ENCODE measurements around the gene P3H3.

The P3H3 gene

GRCh38 chr12:6799147-6799546 lies 29.1 kb upstream of the P3H3 start:
- Histone ChIP-seq H3K9me3 (ENCODE audit: control insufficient read depth in 2 of 2, low read length in 2 of 2) (no peaks in the 10 kb centered on the region), H3K4me1 (ENCODE audit: control insufficient read depth in 2 of 2, insufficient read depth in 2 of 2, low read length in 2 of 2) (no peaks in the 10 kb centered on the region), H3K36me3 (ENCODE audit: control insufficient read depth in 2 of 2, insufficient read depth in 2 of 2, low read length in 2 of 2) (no peaks in the 10 kb centered on the region), H3K9ac (ENCODE audit: low read depth in 1 of 2, low read length in 2 of 2) (no peak overlapping the region), H3K27me3 (ENCODE audit: control insufficient read depth in 2 of 2, insufficient read depth in 2 of 2, low read length in 2 of 2) (peaks cover 0 to 2% of the 10 kb centered on the region in 2 donors), H3K27ac (ENCODE audit: low read depth in 2 of 2, low read length in 2 of 2) (no peak overlapping the region), H3K4me3 (ENCODE audit: low read length in 2 of 2) (no peak overlapping the region)

- H3K9me3 ChIP-seq (ENCODE audit: control insufficient read depth in 2 of 2, low read length in 2 of 2), result no peaks in the 10 kb centered on the region
Observed at GRCh38 chr12:6807170-6807569, 21.0 kb upstream of the P3H3 start.

GRCh38 chr12:6809056-6809455 lies 19.2 kb upstream of the P3H3 start:
- Histone ChIP-seq H3K4me3 (ENCODE audit: low read length in 2 of 2) (no peak overlapping the region), H3K27ac (ENCODE audit: low read depth in 2 of 2, low read length in 2 of 2) (no peak overlapping the region), H3K36me3 (ENCODE audit: control insufficient read depth in 2 of 2, insufficient read depth in 2 of 2, low read length in 2 of 2) (no peaks in the 10 kb centered on the region), H3K9ac (ENCODE audit: low read depth in 1 of 2, low read length in 2 of 2) (no peak overlapping the region), H3K4me1 (ENCODE audit: control insufficient read depth in 2 of 2, insufficient read depth in 2 of 2, low read length in 2 of 2) (no peaks in the 10 kb centered on the region), H3K9me3 (ENCODE audit: control insufficient read depth in 2 of 2, low read length in 2 of 2) (no peaks in the 10 kb centered on the region), H3K27me3 (ENCODE audit: control insufficient read depth in 2 of 2, insufficient read depth in 2 of 2, low read length in 2 of 2) (no peaks in the 10 kb centered on the region)

More at GRCh38 chr12:6807170-6807569, 21.0 kb upstream of the P3H3 start:
- H3K36me3 ChIP-seq (ENCODE audit: control insufficient read depth in 2 of 2, insufficient read depth in 2 of 2, low read length in 2 of 2), result no peaks in the 10 kb centered on the region
- H3K27me3 ChIP-seq (ENCODE audit: control insufficient read depth in 2 of 2, insufficient read depth in 2 of 2, low read length in 2 of 2), result no peaks in the 10 kb centered on the region
- H3K9ac ChIP-seq (ENCODE audit: low read depth in 1 of 2, low read length in 2 of 2), result no peak overlapping the region
- no peaks in the 10 kb centered on the region for H3K4me1 ChIP-seq (ENCODE audit: control insufficient read depth in 2 of 2, insufficient read depth in 2 of 2, low read length in 2 of 2)
- no peak overlapping the region for H3K4me3 ChIP-seq (ENCODE audit: low read length in 2 of 2)
- H3K27ac ChIP-seq (ENCODE audit: low read depth in 2 of 2, low read length in 2 of 2), result no peak overlapping the region

- no peaks in the 10 kb centered on the region for H3K9me3 ChIP-seq (ENCODE audit: control insufficient read depth in 2 of 2, low read length in 2 of 2)
- H3K27me3 ChIP-seq (ENCODE audit: control insufficient read depth in 2 of 2, insufficient read depth in 2 of 2, low read length in 2 of 2), result no peaks in the 10 kb centered on the region
- no peak overlapping the region for H3K27ac ChIP-seq (ENCODE audit: low read depth in 2 of 2, low read length in 2 of 2)
Observed at GRCh38 chr12:6810758-6811157, 17.4 kb upstream of the P3H3 start.

GRCh38 chr12:6813363-6813762 lies 14.8 kb upstream of the P3H3 start:
- no peaks in the 10 kb centered on the region for H3K9me3 ChIP-seq (ENCODE audit: control insufficient read depth in 2 of 2, low read length in 2 of 2)
- H3K4me3 ChIP-seq (ENCODE audit: low read length in 2 of 2), result no peak overlapping the region
- H3K4me1 ChIP-seq (ENCODE audit: control insufficient read depth in 2 of 2, insufficient read depth in 2 of 2, low read length in 2 of 2), result no peaks in the 10 kb centered on the region
- H3K27me3 ChIP-seq (ENCODE audit: control insufficient read depth in 2 of 2, insufficient read depth in 2 of 2, low read length in 2 of 2), result no peaks in the 10 kb centered on the region
- H3K27ac ChIP-seq (ENCODE audit: low read depth in 2 of 2, low read length in 2 of 2), result no peak overlapping the region
- no peak overlapping the region for H3K9ac ChIP-seq (ENCODE audit: low read depth in 1 of 2, low read length in 2 of 2)
- H3K36me3 ChIP-seq (ENCODE audit: control insufficient read depth in 2 of 2, insufficient read depth in 2 of 2, low read length in 2 of 2), result peaks cover 0 to 10% of the 10 kb centered on the region in 2 donors

More at GRCh38 chr12:6810758-6811157, 17.4 kb upstream of the P3H3 start:
- Histone ChIP-seq H3K36me3 (ENCODE audit: control insufficient read depth in 2 of 2, insufficient read depth in 2 of 2, low read length in 2 of 2) (peaks cover 0 to 5% of the 10 kb centered on the region in 2 donors), H3K4me3 (ENCODE audit: low read length in 2 of 2) (no peak overlapping the region), H3K4me1 (ENCODE audit: control insufficient read depth in 2 of 2, insufficient read depth in 2 of 2, low read length in 2 of 2) (no peaks in the 10 kb centered on the region), H3K9ac (ENCODE audit: low read depth in 1 of 2, low read length in 2 of 2) (no peak overlapping the region)

GRCh38 chr12:6816598-6816997 lies 11.6 kb upstream of the P3H3 start:
- H3K27ac ChIP-seq (ENCODE audit: low read depth in 2 of 2, low read length in 2 of 2), result no peak overlapping the region
- no peak overlapping the region for H3K4me3 ChIP-seq (ENCODE audit: low read length in 2 of 2)
- H3K27me3 ChIP-seq (ENCODE audit: control insufficient read depth in 2 of 2, insufficient read depth in 2 of 2, low read length in 2 of 2), result peaks cover 5 to 6% of the 10 kb centered on the region in 2 donors
- no peaks in the 10 kb centered on the region for H3K9me3 ChIP-seq (ENCODE audit: control insufficient read depth in 2 of 2, low read length in 2 of 2)
- H3K36me3 ChIP-seq (ENCODE audit: control insufficient read depth in 2 of 2, insufficient read depth in 2 of 2, low read length in 2 of 2), result peaks cover 0 to 10% of the 10 kb centered on the region in 2 donors
- H3K4me1 ChIP-seq (ENCODE audit: control insufficient read depth in 2 of 2, insufficient read depth in 2 of 2, low read length in 2 of 2), result no peaks in the 10 kb centered on the region
- H3K9ac ChIP-seq (ENCODE audit: low read depth in 1 of 2, low read length in 2 of 2), result no peak overlapping the region

GRCh38 chr12:6817098-6817497 lies 11.1 kb upstream of the P3H3 start:
- H3K27me3 ChIP-seq (ENCODE audit: control insufficient read depth in 2 of 2, insufficient read depth in 2 of 2, low read length in 2 of 2), result peaks cover 5 to 11% of the 10 kb centered on the region in 2 donors
- H3K9ac ChIP-seq (ENCODE audit: low read depth in 1 of 2, low read length in 2 of 2), result no peak overlapping the region

GRCh38 chr12:6817662-6818157 lies 10.5 kb upstream of the P3H3 start:
- peaks cover 0 to 3% of the 10 kb centered on the region in 2 donors for H3K4me1 ChIP-seq (ENCODE audit: control insufficient read depth in 2 of 2, insufficient read depth in 2 of 2, low read length in 2 of 2)
- peaks cover 0 to 10% of the 10 kb centered on the region in 2 donors for H3K36me3 ChIP-seq (ENCODE audit: control insufficient read depth in 2 of 2, insufficient read depth in 2 of 2, low read length in 2 of 2)
- H3K27ac ChIP-seq (ENCODE audit: low read depth in 2 of 2, low read length in 2 of 2), result no peak overlapping the region
- no peak overlapping the region for H3K4me3 ChIP-seq (ENCODE audit: low read length in 2 of 2)
- no peak overlapping the region for H3K9ac ChIP-seq (ENCODE audit: low read depth in 1 of 2, low read length in 2 of 2)
- H3K9me3 ChIP-seq (ENCODE audit: control insufficient read depth in 2 of 2, low read length in 2 of 2), result no peaks in the 10 kb centered on the region
- peaks cover 10 to 17% of the 10 kb centered on the region in 2 donors for H3K27me3 ChIP-seq (ENCODE audit: control insufficient read depth in 2 of 2, insufficient read depth in 2 of 2, low read length in 2 of 2)

More at GRCh38 chr12:6817098-6817497, 11.1 kb upstream of the P3H3 start:
- H3K27ac ChIP-seq (ENCODE audit: low read depth in 2 of 2, low read length in 2 of 2), result no peak overlapping the region
- no peaks in the 10 kb centered on the region for H3K9me3 ChIP-seq (ENCODE audit: control insufficient read depth in 2 of 2, low read length in 2 of 2)
- peaks cover 0 to 3% of the 10 kb centered on the region in 2 donors for H3K4me1 ChIP-seq (ENCODE audit: control insufficient read depth in 2 of 2, insufficient read depth in 2 of 2, low read length in 2 of 2)
- H3K4me3 ChIP-seq (ENCODE audit: low read length in 2 of 2), result no peak overlapping the region
- peaks cover 0 to 10% of the 10 kb centered on the region in 2 donors for H3K36me3 ChIP-seq (ENCODE audit: control insufficient read depth in 2 of 2, insufficient read depth in 2 of 2, low read length in 2 of 2)

- Histone ChIP-seq H3K9ac (ENCODE audit: low read depth in 1 of 2, low read length in 2 of 2) (no peak overlapping the region), H3K27ac (ENCODE audit: low read depth in 2 of 2, low read length in 2 of 2) (no peak overlapping the region), H3K9me3 (ENCODE audit: control insufficient read depth in 2 of 2, low read length in 2 of 2) (no peaks in the 10 kb centered on the region), H3K36me3 (ENCODE audit: control insufficient read depth in 2 of 2, insufficient read depth in 2 of 2, low read length in 2 of 2) (peaks cover 0 to 10% of the 10 kb centered on the region in 2 donors), H3K4me3 (ENCODE audit: low read length in 2 of 2) (no peak overlapping the region), H3K4me1 (ENCODE audit: control insufficient read depth in 2 of 2, insufficient read depth in 2 of 2, low read length in 2 of 2) (peaks cover 0 to 3% of the 10 kb centered on the region in 2 donors), H3K27me3 (ENCODE audit: control insufficient read depth in 2 of 2, insufficient read depth in 2 of 2, low read length in 2 of 2) (peaks cover 14 to 22% of the 10 kb centered on the region in 2 donors)
Observed at GRCh38 chr12:6818222-6818621, 10.0 kb upstream of the P3H3 start.

GRCh38 chr12:6818645-6819044 lies 9.6 kb upstream of the P3H3 start:
- peaks cover 0 to 10% of the 10 kb centered on the region in 2 donors for H3K36me3 ChIP-seq (ENCODE audit: control insufficient read depth in 2 of 2, insufficient read depth in 2 of 2, low read length in 2 of 2)

More at GRCh38 chr12:6818645-6819044, 9.6 kb upstream of the P3H3 start:
- H3K9ac ChIP-seq (ENCODE audit: low read depth in 1 of 2, low read length in 2 of 2), result no peak overlapping the region
- no peaks in the 10 kb centered on the region for H3K9me3 ChIP-seq (ENCODE audit: control insufficient read depth in 2 of 2, low read length in 2 of 2)
- no peak overlapping the region for H3K27ac ChIP-seq (ENCODE audit: low read depth in 2 of 2, low read length in 2 of 2)
- H3K27me3 ChIP-seq (ENCODE audit: control insufficient read depth in 2 of 2, insufficient read depth in 2 of 2, low read length in 2 of 2), result peaks cover 14 to 25% of the 10 kb centered on the region in 2 donors
- no peak overlapping the region for H3K4me3 ChIP-seq (ENCODE audit: low read length in 2 of 2)
- peaks cover 0 to 3% of the 10 kb centered on the region in 2 donors for H3K4me1 ChIP-seq (ENCODE audit: control insufficient read depth in 2 of 2, insufficient read depth in 2 of 2, low read length in 2 of 2)

All from mucosa of rectum (tissue), 2 donors.